Right cardiac atrium (tissue), 5 donors: ENCODE data around the gene FRAS1. TPM values are rescaled to one million over a fixed set of nuclear protein-coding genes. Genes with fewer than 3 reads are reported as not detected.
"Not testable (repeated sequence)": the region's sequence is repeated elsewhere in the genome, so short reads cannot be mapped to it uniquely, and the experiment has no call there.

Experiments used
- ATAC-seq, 2 donors: fragments of 200-7000 bp; cut with Tn5 transposase; one replicate each; pipeline versions ENCODE4 v1.8.0 to v1.9.1; 2020; ENCODE audit warnings: moderate library complexity in 2 of 2, mild to moderate bottlenecking in 1 of 2
- DNase-seq, 3 donors: peaks; one replicate each; pipeline ENCODE4 v3.0.0-alpha.2; 2020
- H3K27ac ChIP-seq: one replicate; pipeline ENCODE4 v1.5.1; 2013; ENCODE audit warnings: mild to moderate bottlenecking, low read length, control low read depth, moderate library complexity
- H3K27me3 ChIP-seq: one replicate; pipeline ENCODE4 v1.6.1; 2013; ENCODE audit not compliant: control insufficient read depth, insufficient read depth
- H3K4me1 ChIP-seq: one replicate; pipeline ENCODE4 v1.6.1; 2013; ENCODE audit warnings: low read length; ENCODE audit not compliant: control insufficient read depth, insufficient read depth
- H3K4me3 ChIP-seq: one replicate; pipeline ENCODE4 v1.5.1; 2013; ENCODE audit warnings: low read length, control low read depth
- H3K9me3 ChIP-seq: one replicate; pipeline ENCODE4 v1.6.1; 2013; ENCODE audit warnings: low read length; ENCODE audit not compliant: control insufficient read depth
- WGBS: extraction: QIAGEN DNeasy Blood & Tissue Kit; methylation state at CpG from one replicate; pipeline ENCODE4 v1.1.7; 2013; 5-methylcytosine and 5-hydroxymethylcytosine counted together
- intact Hi-C, 4 donors: fragments of 100-400 bp; cut with DNase I; formaldehyde crosslinking; loops; one replicate each; pipeline versions ENCODE4 v1.11.0 to v1.14.0; 2022 to 2023
- polyA plus RNA-seq: library from polyadenylated mRNA; stranded (reverse); fragments of 200-250 nt; gene quantifications from one replicate; pipeline ENCODE4 v1.2.3, GENCODE V29; 2013
- total RNA-seq, 4 donors: library from RNA; stranded (reverse); fragmentation: NEBNext Ultra II Directional; extraction: Animal tissue kit (Norgen Biotek cat#: 25700); gene quantifications; one replicate each; pipeline ENCODE4 v1.2.1, GENCODE V29; 2021
- donor health status: healthy with polysubstance abuse.
- donor health status: DM: no; HTN: yes; CAD: no.
- donor health status: DM: no; HTN: no; CAD: no.
- donor health status: DM: no; HTN: yes; CAD: no; lungs with severe emphysema.
- donor health status: DM: yes; HTN: yes; CAD: no.

The FRAS1 gene
- total and polyA plus RNA-seq, 5 donors = 1.1 to 7.9 (median 5.1) TPM

DNA sequence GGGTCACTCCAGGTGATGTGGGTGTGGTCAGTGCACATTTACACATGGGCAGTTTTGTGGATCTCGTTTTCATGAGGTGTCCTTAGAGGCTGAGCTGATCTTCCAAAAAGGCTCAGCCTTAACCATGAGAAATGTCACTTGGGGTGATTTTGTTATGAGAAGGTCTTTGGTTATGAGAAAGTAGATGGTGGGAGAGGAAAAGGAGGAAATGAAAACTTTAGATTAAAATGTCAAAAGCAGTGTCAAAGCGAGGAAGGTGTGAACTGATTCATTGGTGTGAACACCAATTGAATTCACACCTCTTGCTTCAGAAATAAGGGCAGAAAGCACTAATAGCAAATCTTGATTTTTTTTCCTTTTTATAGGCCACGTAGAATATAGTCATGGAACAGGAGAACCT is 394.3 kb downstream of the FRAS1 start:
- Histone ChIP-seq H3K9me3 (no peaks in the 10 kb centered on the region), H3K27ac (no peak overlapping the region), H3K4me1 (no peaks in the 10 kb centered on the region), H3K4me3 (no peak overlapping the region), H3K27me3 (no peaks in the 10 kb centered on the region)
- ATAC-seq (no peak), DNase-seq (no peak)
- WGBS = 71% methylated on average over 3 of the region's 3 CpGs
- intact Hi-C loops = no loop called here

DNA sequence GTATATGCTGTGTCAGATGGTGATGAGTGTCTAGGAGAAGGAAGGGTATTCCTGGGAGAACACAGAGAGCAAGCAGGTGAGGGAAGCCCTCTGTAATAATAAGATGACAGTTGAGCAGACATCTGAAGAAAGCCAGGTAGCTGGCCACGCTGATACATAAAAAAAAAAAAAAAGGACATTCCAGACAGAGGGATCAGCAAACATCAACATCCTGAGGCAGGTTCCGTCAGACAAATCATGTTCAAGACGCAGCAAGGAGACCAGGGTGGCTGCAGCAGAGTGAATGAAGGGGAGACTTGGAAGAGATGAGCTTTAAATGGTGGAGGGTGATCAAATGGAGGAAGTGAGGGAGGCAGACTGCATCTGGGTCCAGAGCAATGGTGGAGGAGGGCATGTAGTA is 396.9 kb downstream of the FRAS1 start:
- Histone ChIP-seq H3K27me3 (no peaks in the 10 kb centered on the region), H3K27ac (no peak overlapping the region), H3K9me3 (no peaks in the 10 kb centered on the region), H3K4me1 (no peaks in the 10 kb centered on the region), H3K4me3 (no peak overlapping the region)
- intact Hi-C loops = no loop called here
- ATAC-seq (no peak), DNase-seq (no peak)
- WGBS = 82% methylated on average over 3 of the region's 3 CpGs

GRCh38 chr4:78457751-78458150 is 400.6 kb downstream of the FRAS1 start:
- intact Hi-C loops = no loop called here
- Histone ChIP-seq H3K4me1 (no peaks in the 10 kb centered on the region), H3K9me3 (no peaks in the 10 kb centered on the region), H3K27ac (no peak overlapping the region), H3K27me3 (no peaks in the 10 kb centered on the region), H3K4me3 (no peak overlapping the region)
- ATAC-seq (no peak), DNase-seq (no peak)
- 80% methylated on average over 3 of the region's 3 CpGs for WGBS

GRCh38 chr4:78459327-78459726 is 402.2 kb downstream of the FRAS1 start:
- intact Hi-C loops = no loop called here
- DNase-seq = no peak
- ATAC-seq = no peak

DNA sequence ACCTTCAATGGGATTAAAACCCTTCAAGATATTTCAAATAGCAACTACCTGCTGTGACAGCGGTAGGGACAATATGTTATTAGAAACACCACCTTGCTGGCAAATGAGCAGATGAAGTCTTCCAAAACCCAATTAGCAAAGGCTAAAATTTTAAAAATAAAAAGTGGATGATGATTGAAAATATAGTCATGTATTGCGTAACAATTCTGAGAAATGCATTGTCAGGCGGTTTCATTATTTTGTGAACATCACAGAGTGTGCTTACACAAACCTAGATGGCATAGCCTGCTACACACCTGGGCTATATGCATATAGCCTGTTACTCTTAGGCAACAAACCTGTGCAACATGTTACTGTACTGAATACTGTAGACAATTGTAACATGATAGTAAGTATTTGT is 403.2 kb downstream of the FRAS1 start:
- Histone ChIP-seq H3K27ac (no peak overlapping the region), H3K27me3 (no peaks in the 10 kb centered on the region), H3K4me1 (no peaks in the 10 kb centered on the region), H3K9me3 (no peaks in the 10 kb centered on the region), H3K4me3 (no peak overlapping the region)
- DNase-seq (no peak), ATAC-seq (no peak)
- intact Hi-C loops = no loop called here
- 98% methylated on average over 3 of the region's 3 CpGs for WGBS

More at GRCh38 chr4:78459327-78459726, 402.2 kb downstream of the FRAS1 start:
- Histone ChIP-seq H3K4me3 (no peak overlapping the region), H3K27ac (no peak overlapping the region), H3K9me3 (no peaks in the 10 kb centered on the region), H3K27me3 (no peaks in the 10 kb centered on the region), H3K4me1 (no peaks in the 10 kb centered on the region)

GRCh38 chr4:78464265-78464664 is 407.1 kb downstream of the FRAS1 start:
- Histone ChIP-seq H3K4me3 (no peak overlapping the region), H3K9me3 (no peaks in the 10 kb centered on the region), H3K27ac (no peak overlapping the region), H3K27me3 (no peaks in the 10 kb centered on the region), H3K4me1 (no peaks in the 10 kb centered on the region)
- ATAC-seq (no peak), DNase-seq (no peak)
- intact Hi-C loops = no loop called here
- WGBS = 86% methylated on average over 7 of the region's 7 CpGs

DNA sequence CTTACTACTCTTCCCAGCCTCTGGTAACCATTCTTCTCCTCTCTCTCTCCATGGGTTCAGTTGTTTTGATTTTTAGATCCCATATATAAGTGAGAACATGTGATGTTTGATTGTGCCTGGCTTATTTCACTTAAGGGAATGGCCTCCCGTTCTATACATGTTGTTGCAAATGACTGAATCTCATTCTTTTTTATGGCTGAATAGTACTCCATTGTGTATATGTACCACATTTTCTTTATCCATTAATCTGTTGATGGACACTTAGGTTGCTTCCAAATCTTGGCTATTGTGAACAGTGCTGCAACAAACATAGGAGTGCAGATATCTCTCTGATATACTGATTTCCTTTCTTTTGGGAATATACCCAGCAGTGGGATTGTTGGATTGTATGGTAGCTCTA is 410.1 kb downstream of the FRAS1 start:
- intact Hi-C loops, H3K27me3 ChIP-seq, H3K4me1 ChIP-seq, H3K9me3 ChIP-seq, ATAC-seq, H3K27ac ChIP-seq, H3K4me3 ChIP-seq, DNase-seq: not testable (repeated sequence)
- 92% methylated on average over 1 of the region's 1 CpG for WGBS

DNA sequence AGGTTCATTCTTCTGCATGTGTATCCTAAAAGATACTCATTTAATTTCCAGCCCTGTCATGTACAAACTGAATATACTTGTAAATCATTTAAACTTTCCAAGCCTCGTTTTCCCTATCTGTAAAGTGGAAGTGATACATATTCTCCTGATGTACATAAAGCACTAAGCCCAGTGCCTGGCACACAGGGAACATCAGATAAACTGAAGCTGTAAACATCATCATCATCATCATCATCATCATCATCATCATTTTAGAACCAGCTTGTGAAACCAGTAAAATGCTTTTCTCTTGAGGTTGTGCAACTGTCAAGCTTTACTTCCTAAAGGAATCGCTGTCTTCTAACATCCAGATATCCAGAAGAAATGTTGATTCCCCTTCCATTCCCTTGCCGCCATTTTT is 411.1 kb downstream of the FRAS1 start:
- no peaks in the 10 kb centered on the region for H3K4me1 ChIP-seq
- ATAC-seq = no peak
- H3K27me3 ChIP-seq = no peaks in the 10 kb centered on the region
- H3K4me3 ChIP-seq = no peak overlapping the region
- WGBS = 90% methylated on average over 3 of the region's 3 CpGs
- H3K27ac ChIP-seq = no peak overlapping the region
- H3K9me3 ChIP-seq = no peaks in the 10 kb centered on the region
- no peak for DNase-seq
- intact Hi-C loops = no loop called here

- H3K4me3 ChIP-seq = no peak overlapping the region
- H3K27me3 ChIP-seq = no peaks in the 10 kb centered on the region
- H3K27ac ChIP-seq = no peak overlapping the region
- WGBS = 73% methylated on average over 3 of the region's 3 CpGs
- no peaks in the 10 kb centered on the region for H3K9me3 ChIP-seq
- ATAC-seq = no peak
- intact Hi-C loops = no loop called here
- DNase-seq = no peak
- no peaks in the 10 kb centered on the region for H3K4me1 ChIP-seq
Measured at GRCh38 chr4:78476108-78476704, 419.1 kb downstream of the FRAS1 start.

DNA sequence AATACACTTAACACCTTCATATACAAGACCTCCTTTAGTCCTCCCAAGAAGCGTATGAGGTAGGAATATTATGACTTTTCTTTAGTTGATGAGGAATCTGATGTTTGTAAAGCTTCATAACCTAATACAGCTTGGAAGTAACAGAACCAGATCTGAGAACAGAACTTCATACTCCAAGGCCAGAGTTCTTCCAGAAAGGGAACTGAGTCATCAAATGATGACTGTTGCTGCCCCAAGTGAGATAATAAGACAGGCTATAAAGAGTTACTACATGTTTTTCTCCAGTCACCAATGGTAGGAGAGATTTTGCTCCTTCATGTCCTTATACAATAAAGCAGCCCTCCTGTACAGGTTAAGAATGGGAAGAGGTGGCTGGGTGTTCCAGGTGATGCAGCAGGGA is 420.2 kb downstream of the FRAS1 start:
- Histone ChIP-seq H3K4me1 (no peaks in the 10 kb centered on the region), H3K27me3 (no peaks in the 10 kb centered on the region), H3K9me3 (no peaks in the 10 kb centered on the region), H3K27ac (no peak overlapping the region), H3K4me3 (no peak overlapping the region)
- no peak for ATAC-seq
- intact Hi-C loops = no loop called here
- DNase-seq = no peak
- 59% methylated on average over 1 of the region's 1 CpG for WGBS

- ATAC-seq = no peak
- H3K27me3 ChIP-seq = no peaks in the 10 kb centered on the region
- intact Hi-C loops = no loop called here
- no peak overlapping the region for H3K27ac ChIP-seq
- no peak overlapping the region for H3K4me3 ChIP-seq
- no peaks in the 10 kb centered on the region for H3K9me3 ChIP-seq
- H3K4me1 ChIP-seq = no peaks in the 10 kb centered on the region
- DNase-seq = no peak
Measured at GRCh38 chr4:78478523-78478922, 421.4 kb downstream of the FRAS1 start.

DNA sequence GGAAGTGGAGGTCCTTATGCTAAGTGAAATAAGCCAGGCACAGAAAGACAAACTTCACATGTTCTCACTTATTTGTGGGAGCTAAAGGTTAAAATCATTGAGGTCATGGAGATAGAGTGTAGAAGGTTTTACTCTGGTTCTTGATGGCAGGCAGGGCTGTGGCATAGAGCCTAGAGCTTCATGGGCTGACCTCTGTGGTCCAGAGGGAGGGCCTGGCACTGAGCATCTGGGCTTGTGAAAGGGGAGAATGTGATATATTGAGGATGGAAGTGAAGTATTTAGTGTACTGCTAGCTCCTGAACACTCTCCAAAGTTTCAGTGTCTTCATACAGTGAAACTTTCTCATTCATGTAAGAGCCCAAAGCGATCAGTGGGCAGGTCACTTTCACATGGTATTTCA is 423.2 kb downstream of the FRAS1 start:
- Histone ChIP-seq H3K4me1 (no peaks in the 10 kb centered on the region), H3K9me3 (no peaks in the 10 kb centered on the region), H3K4me3 (no peak overlapping the region), H3K27me3 (no peaks in the 10 kb centered on the region), H3K27ac (no peak overlapping the region)
- intact Hi-C loops = no loop called here
- no peak for DNase-seq
- 94% methylated on average over 1 of the region's 1 CpG for WGBS
- no peak for ATAC-seq
